ENCODE measurements around the gene ADRM1. TPM values are rescaled to one million over a fixed set of nuclear protein-coding genes. Genes with fewer than 3 reads are reported as not detected.

The ADRM1 gene
- polyA plus RNA-seq, 2 of the 4 experiments (the other 2 are of a cell fraction): 87.9 to 130 TPM

GRCh38 chr20:62287129-62287528 lies 15.7 kb upstream of the ADRM1 start:
- no peak overlapping the region for H3K4me3 ChIP-seq

GRCh38 chr20:62287759-62288534 lies 14.8 kb upstream of the ADRM1 start:
- TF ChIP-seq USF2 (IDR thresholded peaks at IDR 0.05) (no peak), ELK1 (IDR thresholded peaks at IDR 0.05; ENCODE audit: low read depth, low read length) (no peak), EHF (CRISPR knock-in tag; IDR thresholded peaks at IDR 0.05) (no peak), RFX5 (IDR thresholded peaks at IDR 0.05) (no peak), NFE2L2 (conservative IDR thresholded peaks at IDR 0.05; ENCODE audit: low read length) (no peak)
- no peak for ATAC-seq
- CTCF ChIA-PET: no interaction called here

More at GRCh38 chr20:62287129-62287528, 15.7 kb upstream of the ADRM1 start:
- no peak overlapping the region for H3K27ac ChIP-seq
- ATAC-seq: no peak
- WGBS (ENCODE audit: missing lambda C conversion rate): 75% methylated on average over 6 of the region's 6 CpGs
- no peak for FAIRE-seq
- POLR2A ChIA-PET: no interaction called here
- CTCF ChIA-PET: no interaction called here
- H3K9me3 ChIP-seq: no peaks in the 10 kb centered on the region
- DNase-seq (ENCODE audit: low read depth in 1 of 2, low spot score in 1 of 2): no peak
- H3K4me1 ChIP-seq: no peaks in the 10 kb centered on the region
- no peak for TF ChIP-seq HMGXB4 (CRISPR knock-in tag; IDR thresholded peaks at IDR 0.05; ENCODE audit: borderline replicate concordance)
- peak; percentile 55 for TF ChIP-seq MAFK (IDR thresholded peaks at IDR 0.05; ENCODE audit: partially characterized antibody)
- no peak for TF ChIP-seq NPAS2 (CRISPR knock-in tag; IDR thresholded peaks at IDR 0.05; ENCODE audit: borderline replicate concordance)
- no peak for TF ChIP-seq CBX8 (IDR thresholded peaks at IDR 0.05)
- H3K4me2 ChIP-seq: no peak overlapping the region

GRCh38 chr20:62288535-62289105 lies 14.2 kb upstream of the ADRM1 start:
- Histone ChIP-seq H3K4me1 (no peaks in the 10 kb centered on the region), H3K4me2 (no peak overlapping the region), H3K4me3 (no peak overlapping the region), H3K9me3 (no peaks in the 10 kb centered on the region), H3K27ac (no peak overlapping the region)
- WGBS (ENCODE audit: missing lambda C conversion rate): 90% methylated on average over 15 of the region's 15 CpGs
- DNase-seq (ENCODE audit: low read depth in 1 of 2, low spot score in 1 of 2): no peak
- TF ChIP-seq POLR2A (IDR thresholded peaks at IDR 0.05; ENCODE audit: low read length): no peak
- no peak for TF ChIP-seq KDM5A (IDR thresholded peaks at IDR 0.05)
- no peak for TF ChIP-seq RAD21 (conservative IDR thresholded peaks at IDR 0.05 in 1 of 2, IDR thresholded peaks at IDR 0.05 in 1 of 2)
- TF ChIP-seq USF2 (IDR thresholded peaks at IDR 0.05): no peak
- no peak for ATAC-seq
- CTCF ChIA-PET: no interaction called here
- FAIRE-seq: no peak
- POLR2A ChIA-PET: no interaction called here

More at GRCh38 chr20:62287759-62288534, 14.8 kb upstream of the ADRM1 start:
- Histone ChIP-seq H3K9me3 (no peaks in the 10 kb centered on the region), H3K27ac (no peak overlapping the region), H3K4me3 (no peak overlapping the region), H3K4me1 (no peaks in the 10 kb centered on the region), H3K4me2 (no peak overlapping the region)
- 87% methylated on average over 11 of the region's 12 CpGs for WGBS (ENCODE audit: missing lambda C conversion rate)
- FAIRE-seq: no peak
- no peak for DNase-seq (ENCODE audit: low read depth in 1 of 2, low spot score in 1 of 2)
- POLR2A ChIA-PET: no interaction called here

GRCh38 chr20:62289131-62289530 lies 13.7 kb upstream of the ADRM1 start:
- CTCF ChIA-PET: no interaction called here
- DNase-seq (ENCODE audit: low read depth in 1 of 2, low spot score in 1 of 2) (no peak), ATAC-seq (no peak), FAIRE-seq (no peak)
- Histone ChIP-seq H3K4me3 (no peak overlapping the region), H3K4me2 (no peak overlapping the region), H3K9me3 (no peaks in the 10 kb centered on the region), H3K4me1 (no peaks in the 10 kb centered on the region), H3K27ac (no peak overlapping the region)
- TF ChIP-seq NPAS2 (CRISPR knock-in tag; IDR thresholded peaks at IDR 0.05; ENCODE audit: borderline replicate concordance) (no peak), FOSL2 (IDR thresholded peaks at IDR 0.05) (no peak), FOSL2 (CRISPR knock-in tag; IDR thresholded peaks at IDR 0.05) (no peak), MAX (IDR thresholded peaks at IDR 0.05) (no peak)
- POLR2A ChIA-PET: no interaction called here
- 76% methylated on average over 14 of the region's 14 CpGs for WGBS (ENCODE audit: missing lambda C conversion rate)
